HepG2 (cell line): ENCODE data around the gene SLC25A10. TPM values are rescaled to one million over a fixed set of nuclear protein-coding genes. Genes with fewer than 3 reads are reported as not detected.
A peak's percentile ranks its signal among the peaks of the same experiment; 100 is the strongest.

Experiments used
- BATF2 ChIP-seq: sonication (generic); formaldehyde crosslinking; IDR thresholded peaks from 2 replicates; pipeline ENCODE4 v1.8.0; 2022; ENCODE audit warnings: mild to moderate bottlenecking, missing genetic modification reagents, moderate library complexity
- CBX5 ChIP-seq: sonication (generic); formaldehyde crosslinking; IDR thresholded peaks from 2 replicates; pipeline ENCODE4 v1.4.0; 2020; ENCODE audit warnings: missing genetic modification reagents, borderline replicate concordance
- CREB3 ChIP-seq: sonication (generic); formaldehyde crosslinking; IDR thresholded peaks from 2 replicates; pipeline ENCODE4 v1.5.0; 2020; ENCODE audit warnings: missing genetic modification reagents
- HOXD1 ChIP-seq: sonication (generic); formaldehyde crosslinking; IDR thresholded peaks from 2 replicates; pipeline ENCODE4 v1.5.0; 2020; ENCODE audit warnings: missing genetic modification reagents
- KDM3A ChIP-seq: IDR thresholded peaks from 2 replicates; pipeline ENCODE4 v1.6.1; 2018; ENCODE audit warnings: low read depth, missing compliant biosample characterization
- MTA1 ChIP-seq: sonication (generic); formaldehyde crosslinking; IDR thresholded peaks from 2 replicates; pipeline ENCODE4 v1.4.0; 2020; ENCODE audit warnings: missing genetic modification reagents, mild to moderate bottlenecking, borderline replicate concordance
- MYNN ChIP-seq: sonication (generic); formaldehyde crosslinking; IDR thresholded peaks from 2 replicates; pipeline ENCODE4 v1.4.0; 2020; ENCODE audit warnings: mild to moderate bottlenecking, low read depth, missing genetic modification reagents
- PRDM10 ChIP-seq: sonication (generic); formaldehyde crosslinking; IDR thresholded peaks from 2 replicates; pipeline ENCODE4 v1.4.0; 2020; ENCODE audit warnings: low read depth, missing genetic modification reagents
- RCOR2 ChIP-seq: IDR thresholded peaks from 2 replicates; pipeline ENCODE4 v1.6.1; 2016; ENCODE audit warnings: missing biosample characterization, missing genetic modification reagents
- TCF7L2 ChIP-seq: IDR thresholded peaks from 2 replicates; pipeline ENCODE4 v1.6.1; 2011; ENCODE audit warnings: mild to moderate bottlenecking, low read depth, low read length, moderate library complexity
- ZNF318 ChIP-seq: sonication (generic); formaldehyde crosslinking; IDR thresholded peaks from 2 replicates; pipeline ENCODE4 v1.4.0; 2020; ENCODE audit warnings: mild to moderate bottlenecking, missing genetic modification reagents
- ZNF367 ChIP-seq: sonication (generic); formaldehyde crosslinking; IDR thresholded peaks from 2 replicates; pipeline ENCODE4 v1.4.0; 2020; ENCODE audit warnings: missing genetic modification reagents, borderline replicate concordance
- polyA plus RNA-seq, 8 experiments: library from polyadenylated mRNA; depleted of rRNA in 3 of 8; stranded (reverse) in 7 of 8; unstranded in 1 of 8; fragments of >200 nt; fragmentation: Illumina TruSeq in 4 of 8; extraction: Trizol in 4 of 8; gene quantifications; 2 replicates each; pipeline versions ENCODE4 v1.2.1 to v1.2.3, GENCODE V29; 2011 to 2016; ENCODE audit warnings: low read depth in 4 of 8, missing spikeins in 1 of 8, mixed read lengths in 1 of 8; ENCODE audit not compliant: insufficient read depth in 1 of 8
- total RNA-seq, 5 experiments: library from RNA; depleted of rRNA; stranded (reverse); fragments of >200 nt; fragmentation: Illumina TruSeq; extraction: Trizol; gene quantifications; 2 replicates each; pipeline ENCODE4 v1.2.3, GENCODE V29; 2016; ENCODE audit warnings: low read depth in 1 of 5

The SLC25A10 gene
- total and polyA plus RNA-seq, 2 of the 13 experiments (the other 11 are each of a cell fraction or from before 2014, with no cell fraction given) = 46.5 to 140 TPM

GRCh38 chr17:81702934-81703746 lies 8.9 kb upstream of the SLC25A10 start, which contains the start of gene MRPL12 (continued):
- peak; percentile 79; the same call in 1 of the 2 replicates for TF ChIP-seq MYNN (CRISPR knock-in tag)
- TF ChIP-seq TCF7L2 = no peak
- peak; percentile 42; the same call in 1 of the 2 replicates for TF ChIP-seq ZNF367
- peak; percentile 95 for TF ChIP-seq KDM3A (CRISPR knock-in tag)
- peak; percentile 72; the same call in 1 of the 2 replicates for TF ChIP-seq MTA1
- TF ChIP-seq CBX5 (CRISPR knock-in tag) = 0 out of 2 replicates have a peak, but pooled peaks have one; percentile 82
- TF ChIP-seq CREB3 (CRISPR knock-in tag) = no peak; the same call in none of the 2 replicates
- peak; percentile 92 for TF ChIP-seq HOXD1
- no peak for TF ChIP-seq RCOR2 (CRISPR knock-in tag)
- peak; percentile 94 for TF ChIP-seq BATF2 (CRISPR knock-in tag)
- TF ChIP-seq PRDM10 = peak; percentile 76; the same call in 1 of the 2 replicates
- TF ChIP-seq ZNF318 = no peak
